ENCODE results near the gene TNFRSF4. TPM values are rescaled to one million over a fixed set of nuclear protein-coding genes. Genes with fewer than 3 reads are reported as not detected.

The TNFRSF4 gene
- total and polyA plus RNA-seq, 4 donors, result 0.08 to 0.35 (median 0.15) TPM; not detected in 1

DNA sequence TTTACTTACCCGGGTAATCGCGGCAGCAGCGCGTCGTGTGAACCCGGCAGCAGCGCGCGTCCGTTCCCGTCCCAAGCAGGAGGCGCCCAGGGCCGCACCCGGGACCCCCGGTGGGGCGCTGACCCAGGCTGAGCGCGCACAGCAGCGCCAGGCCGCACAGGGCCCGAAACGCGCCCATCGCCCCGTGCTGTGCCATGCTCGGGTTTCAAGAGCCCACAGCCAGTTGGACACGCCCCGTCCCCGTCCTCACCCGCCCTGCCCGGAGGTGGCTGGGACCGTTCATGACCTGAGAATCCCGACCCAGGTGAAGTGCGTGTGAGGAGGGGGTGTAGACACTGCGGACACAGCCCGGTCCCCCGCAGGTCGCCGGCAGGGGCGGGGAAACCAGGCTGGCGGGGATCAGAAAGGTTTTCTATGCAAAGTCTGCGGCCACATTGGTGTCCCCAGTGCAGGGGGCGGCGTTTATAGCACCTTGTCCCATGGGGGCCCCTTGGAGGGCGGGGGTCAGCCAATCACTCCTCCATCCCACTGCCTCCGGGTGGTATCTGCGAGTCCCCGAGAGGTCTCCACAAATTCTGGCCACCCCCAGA lies 7.5 kb downstream of the TNFRSF4 start, which contains the start of gene TNFRSF18:
Gene TNFRSF18 (minus strand): TSS at position 217 of the 590 bp plus-strand sequence. CDS start 21 bp downstream, at position 196.
- Histone ChIP-seq H3K27me3 (ENCODE audit: control insufficient read depth in 4 of 4, insufficient read depth in 4 of 4, low read length in 3 of 4) (peaks cover 0 to 8% (median 0%) of the 10 kb centered on the region in 4 donors), H3K9ac (ENCODE audit: low read depth in 1 of 2, low read length in 2 of 2) (no peak within 1 kb of the TSS), H3K36me3 (ENCODE audit: control insufficient read depth in 4 of 4, insufficient read depth in 3 of 4, low read depth in 1 of 4, low read length in 3 of 4) (no peaks in the 10 kb centered on the region), H3K27ac (ENCODE audit: low read depth in 1 of 2, low read length in 2 of 2) (no peak within 1 kb of the TSS), H3K4me3 (ENCODE audit: low read depth in 1 of 3, low read length in 3 of 3) (peak within 1 kb of the TSS in 1 of 3 donors; percentile 6), H3K4me1 (ENCODE audit: control insufficient read depth in 4 of 4, insufficient read depth in 4 of 4, low read length in 3 of 4) (peaks cover 0 to 6% (median 1%) of the 10 kb centered on the region in 4 donors), H3K9me3 (ENCODE audit: control insufficient read depth in 4 of 4, low read length in 3 of 4) (no peaks in the 10 kb centered on the region)
- no peak for DNase-seq (ENCODE audit: low spot score)
- 6% methylated on average over 49 of the region's 49 CpGs for WGBS
- no peak for TF ChIP-seq FOXA1 (IDR thresholded peaks at IDR 0.05)
- no peak for TF ChIP-seq HNF4G (IDR thresholded peaks at IDR 0.05)
- TF ChIP-seq, protein P1, sequence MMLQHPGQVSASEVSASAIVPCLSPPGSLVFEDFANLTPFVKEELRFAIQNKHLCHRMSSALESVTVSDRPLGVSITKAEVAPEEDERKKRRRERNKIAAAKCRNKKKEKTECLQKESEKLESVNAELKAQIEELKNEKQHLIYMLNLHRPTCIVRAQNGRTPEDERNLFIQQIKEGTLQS (IDR thresholded peaks at IDR 0.05), result no peak
- TF ChIP-seq HNF4A (conservative IDR thresholded peaks at IDR 0.05), result no peak
- no peak for TF ChIP-seq SP1 (IDR thresholded peaks at IDR 0.05)
- TF ChIP-seq EGR1 (IDR thresholded peaks at IDR 0.05; ENCODE audit: low read depth in 2 of 2), result no peak
- no peak for TF ChIP-seq ZBTB33 (IDR thresholded peaks at IDR 0.05)
- no peak for TF ChIP-seq TAF1 (conservative IDR thresholded peaks at IDR 0.05)
- TF ChIP-seq RAD21 (IDR thresholded peaks at IDR 0.05), result no peak
- no peak for TF ChIP-seq GABPA (IDR thresholded peaks at IDR 0.05 in 1 of 2, conservative IDR thresholded peaks at IDR 0.05 in 1 of 2)
- no peak for TF ChIP-seq NR2F2 (IDR thresholded peaks at IDR 0.05)
- no peak for TF ChIP-seq FOXA2 (IDR thresholded peaks at IDR 0.05)
- TF ChIP-seq REST (IDR thresholded peaks at IDR 0.05), result no peak
- TF ChIP-seq YY1 (IDR thresholded peaks at IDR 0.05), result no peak
- TF ChIP-seq MAX (IDR thresholded peaks at IDR 0.05), result no peak
- no peak for TF ChIP-seq RXRA (IDR thresholded peaks at IDR 0.05)
- TF ChIP-seq CTCF (IDR thresholded peaks at IDR 0.05; ENCODE audit: low read depth, low read length, missing input control), result no peak
